Thymus (tissue), 11 donors: ENCODE measurements around the gene PRM3. TPM values are rescaled to one million over a fixed set of nuclear protein-coding genes. Genes with fewer than 3 reads are reported as not detected.

Experiments
- DNase-seq, 9 donors: peaks; one replicate each; pipeline ENCODE4 v3.0.0-alpha.2; 2013; ENCODE audit warnings: low spot score in 9 of 9, low read depth in 6 of 9, missing footprints in 1 of 9
- H3K27ac ChIP-seq, 2 donors: one replicate each; pipeline ENCODE4 v1.5.1; 2013; ENCODE audit warnings: control low read depth in 1 of 2, low read depth in 1 of 2, low read length in 1 of 2, mild to moderate bottlenecking in 1 of 2, moderate library complexity in 1 of 2
- H3K27me3 ChIP-seq, 2 donors: one replicate each; pipeline ENCODE4 v1.5.1; 2013; ENCODE audit warnings: low read length in 1 of 2; ENCODE audit not compliant: control insufficient read depth in 2 of 2, insufficient read depth in 1 of 2
- H3K36me3 ChIP-seq, 2 donors: one replicate each; pipeline ENCODE4 v1.5.1; 2013; ENCODE audit warnings: low read length in 1 of 2, mild to moderate bottlenecking in 1 of 2, moderate library complexity in 1 of 2; ENCODE audit not compliant: control insufficient read depth in 2 of 2, insufficient read depth in 2 of 2
- H3K4me1 ChIP-seq, 2 donors: one replicate each; pipeline ENCODE4 v1.5.1; 2013; ENCODE audit warnings: low read length in 2 of 2; ENCODE audit not compliant: control insufficient read depth in 2 of 2, insufficient read depth in 2 of 2
- H3K4me3 ChIP-seq, 2 donors: one replicate each; pipeline ENCODE4 v1.5.1; 2013; ENCODE audit warnings: low read length in 2 of 2, control low read depth in 1 of 2, mild to moderate bottlenecking in 1 of 2
- H3K9me3 ChIP-seq, 2 donors: one replicate each; pipeline ENCODE4 v1.5.1; 2013; ENCODE audit warnings: low read length in 1 of 2, mild to moderate bottlenecking in 1 of 2; ENCODE audit not compliant: control insufficient read depth in 2 of 2, insufficient read depth in 1 of 2
- WGBS: extraction: QIAGEN DNeasy Blood & Tissue Kit; methylation state at CpG from one replicate; pipeline ENCODE4 v1.1.7; 2013; 5-methylcytosine and 5-hydroxymethylcytosine counted together
- polyA plus RNA-seq: library from polyadenylated mRNA; stranded (reverse); fragments of 200-250 nt; gene quantifications from one replicate; pipeline ENCODE4 v1.2.3, GENCODE V29; 2013
- total RNA-seq: library from RNA; stranded (reverse); fragments of 120-200 nt; gene quantifications from one replicate; pipeline ENCODE4 v1.2.4, GENCODE V29; 2013
- donor health status: healthy.

PRM3 gene
- total and polyA plus RNA-seq, 2 donors, result not detected

GRCh38 chr16:11307639-11308492, 34.4 kb upstream of the PRM3 start:
- peaks cover 0 to 19% of the 10 kb centered on the region in 2 donors for H3K9me3 ChIP-seq
- WGBS, result 96% methylated on average over 21 of the region's 21 CpGs
- H3K4me1 ChIP-seq, result peaks cover 34 to 61% of the 10 kb centered on the region in 2 donors
- H3K27me3 ChIP-seq, result no peaks in the 10 kb centered on the region
- no peak overlapping the region for H3K4me3 ChIP-seq
- DNase-seq, result no peak
- H3K36me3 ChIP-seq, result no peaks in the 10 kb centered on the region
- H3K27ac ChIP-seq, result peak overlapping the region; percentile 12 to 48

GRCh38 chr16:11306997-11307638, 33.7 kb upstream of the PRM3 start:
- H3K27me3 ChIP-seq, result no peaks in the 10 kb centered on the region

GRCh38 chr16:11306381-11306780, 33.0 kb upstream of the PRM3 start:
- Histone ChIP-seq H3K4me3 (no peak overlapping the region), H3K27ac (no peak overlapping the region), H3K36me3 (no peaks in the 10 kb centered on the region), H3K4me1 (peaks cover 33 to 56% of the 10 kb centered on the region in 2 donors), H3K9me3 (peaks cover 0 to 19% of the 10 kb centered on the region in 2 donors), H3K27me3 (no peaks in the 10 kb centered on the region)
- WGBS, result 97% methylated on average over 8 of the region's 8 CpGs
- DNase-seq, result no peak

More at GRCh38 chr16:11306997-11307638, 33.7 kb upstream of the PRM3 start:
- Histone ChIP-seq H3K36me3 (no peaks in the 10 kb centered on the region), H3K27ac (peak overlapping the region in 1 of 2 donors; percentile 3), H3K9me3 (peaks cover 0 to 19% of the 10 kb centered on the region in 2 donors), H3K4me3 (no peak overlapping the region), H3K4me1 (peaks cover 29 to 55% of the 10 kb centered on the region in 2 donors)
- 92% methylated on average over 7 of the region's 7 CpGs for WGBS
- DNase-seq, result no peak

- 90% methylated on average over 18 of the region's 18 CpGs for WGBS
- no peak for DNase-seq
- H3K27me3 ChIP-seq, result no peaks in the 10 kb centered on the region
- peak overlapping the region in 1 of 2 donors; percentile 61 for H3K27ac ChIP-seq
- H3K4me1 ChIP-seq, result peaks cover 37 to 55% of the 10 kb centered on the region in 2 donors
- H3K4me3 ChIP-seq, result no peak overlapping the region
- H3K36me3 ChIP-seq, result no peaks in the 10 kb centered on the region
- H3K9me3 ChIP-seq, result peaks cover 0 to 16% of the 10 kb centered on the region in 2 donors
These were observed 30.1 kb upstream of the PRM3 start for GRCh38 chr16:11303405-11304138.

GRCh38 chr16:11302977-11303376, 29.5 kb upstream of the PRM3 start:
- no peaks in the 10 kb centered on the region for H3K36me3 ChIP-seq
- H3K27me3 ChIP-seq, result no peaks in the 10 kb centered on the region
- H3K4me3 ChIP-seq, result no peak overlapping the region
- H3K27ac ChIP-seq, result peak overlapping the region in 1 of 2 donors; percentile 61
- DNase-seq, result no peak
- peaks cover 0 to 10% of the 10 kb centered on the region in 2 donors for H3K9me3 ChIP-seq
- peaks cover 31 to 55% of the 10 kb centered on the region in 2 donors for H3K4me1 ChIP-seq
- 52% methylated on average over 4 of the region's 4 CpGs for WGBS

- WGBS, result 67% methylated on average over 4 of the region's 4 CpGs
These were observed 28.4 kb upstream of the PRM3 start for GRCh38 chr16:11301645-11302501.

GRCh38 chr16:11300560-11300892, 27.1 kb upstream of the PRM3 start:
- H3K9me3 ChIP-seq, result peaks cover 0 to 4% of the 10 kb centered on the region in 2 donors
- 97% methylated on average over 7 of the region's 7 CpGs for WGBS
- H3K36me3 ChIP-seq, result no peaks in the 10 kb centered on the region

More at GRCh38 chr16:11301645-11302501, 28.4 kb upstream of the PRM3 start:
- Histone ChIP-seq H3K9me3 (peaks cover 0 to 4% of the 10 kb centered on the region in 2 donors), H3K4me1 (peaks cover 37 to 61% of the 10 kb centered on the region in 2 donors), H3K27ac (no peak overlapping the region), H3K36me3 (no peaks in the 10 kb centered on the region), H3K27me3 (no peaks in the 10 kb centered on the region), H3K4me3 (no peak overlapping the region)
- DNase-seq, result no peak

GRCh38 chr16:11299865-11300559, 26.6 kb upstream of the PRM3 start:
- Histone ChIP-seq H3K36me3 (no peaks in the 10 kb centered on the region), H3K27me3 (no peaks in the 10 kb centered on the region), H3K4me3 (no peak overlapping the region), H3K27ac (peak overlapping the region; percentile 55 to 66), H3K4me1 (peaks cover 49 to 80% of the 10 kb centered on the region in 2 donors), H3K9me3 (peaks cover 0 to 4% of the 10 kb centered on the region in 2 donors)
- DNase-seq, result peak in 1 of 9 donors; percentile 45
- 68% methylated on average over 6 of the region's 6 CpGs for WGBS

More at GRCh38 chr16:11300560-11300892, 27.1 kb upstream of the PRM3 start:
- peaks cover 49 to 74% of the 10 kb centered on the region in 2 donors for H3K4me1 ChIP-seq
- peak overlapping the region in 1 of 2 donors; percentile 66 for H3K27ac ChIP-seq
- H3K4me3 ChIP-seq, result no peak overlapping the region
- H3K27me3 ChIP-seq, result no peaks in the 10 kb centered on the region
- no peak for DNase-seq
